HG03045 (cell line): ENCODE measurements around the gene APC2.
A peak's percentile ranks its signal among the peaks of the same experiment; 100 is the strongest.
"Not testable (repeated sequence)": the region's sequence is repeated elsewhere in the genome, so short reads cannot be mapped to it uniquely, and the experiment has no call there.

Source experiments
- ATAC-seq: cut with Tn5 transposase; IDR thresholded peaks from one replicate; pipeline ENCODE4 v1.9.1; 2021; ENCODE audit warnings: mild to moderate bottlenecking, moderate library complexity; ENCODE audit not compliant: unreplicated experiment

Gene APC2

GRCh38 chr19:1427221-1427920 lies 22.6 kb upstream of the APC2 start:
- ATAC-seq = no peak

GRCh38 chr19:1428738-1429391 lies 21.1 kb upstream of the APC2 start:
- ATAC-seq = no peak

- no peak for ATAC-seq
These were observed 20.2 kb upstream of the APC2 start for GRCh38 chr19:1429750-1430149.

GRCh38 chr19:1430246-1430645 lies 19.7 kb upstream of the APC2 start:
- no peak for ATAC-seq

GRCh38 chr19:1431759-1432506 lies 18.0 kb upstream of the APC2 start:
- ATAC-seq = no peak

GRCh38 chr19:1432507-1432887 lies 17.4 kb upstream of the APC2 start:
- no peak for ATAC-seq

- no peak for ATAC-seq
These were observed 16.5 kb upstream of the APC2 start for GRCh38 chr19:1433119-1434039.

GRCh38 chr19:1434040-1434366 lies 15.9 kb upstream of the APC2 start:
- no peak for ATAC-seq

- ATAC-seq = no peak
These were observed 15.3 kb upstream of the APC2 start for GRCh38 chr19:1434577-1435060.

- no peak for ATAC-seq
These were observed 14.4 kb upstream of the APC2 start for GRCh38 chr19:1435378-1435989.

GRCh38 chr19:1437609-1438008 lies 12.3 kb upstream of the APC2 start:
- no peak for ATAC-seq

- peak; percentile 67 for ATAC-seq
These were observed 11.6 kb upstream of the APC2 start, which contains the start of gene RPS15 for GRCh38 chr19:1438035-1438932. RPS15 (plus strand) TSS chr19:1438396; CDS start chr19:1438426, 30 bp downstream.

GRCh38 chr19:1438933-1439354 lies 11.0 kb upstream of the APC2 start:
- no peak for ATAC-seq

GRCh38 chr19:1439525-1440417 lies 10.2 kb upstream of the APC2 start:
- ATAC-seq = not testable (repeated sequence)

- ATAC-seq = no peak
These were observed 9.5 kb upstream of the APC2 start for GRCh38 chr19:1440418-1440801.

GRCh38 chr19:1441022-1441426 lies 8.9 kb upstream of the APC2 start:
- ATAC-seq = no peak

GRCh38 chr19:1441677-1442438 lies 8.1 kb upstream of the APC2 start:
- no peak for ATAC-seq
